Omental fat pad (tissue), 4 donors: Measurements from ENCODE around the gene BMPER. TPM values are rescaled to one million over a fixed set of nuclear protein-coding genes. Genes with fewer than 3 reads are reported as not detected.
A peak's percentile ranks its signal among the peaks of the same experiment; 100 is the strongest.

ENCODE experiments used
- ATAC-seq: fragments of 150-250 bp; one replicate; pipeline ENCODE4 v1.9.1; 2016; ENCODE audit warnings: mild to moderate bottlenecking, moderate library complexity; ENCODE audit not compliant: low FRiP score
- DNase-seq: peaks from one replicate; pipeline ENCODE4 v3.0.0-alpha.2; 2019; ENCODE audit warnings: low spot score
- CTCF ChIP-seq, 3 donors: fragments of 450-650 bp; IDR thresholded peaks; one replicate each; pipeline ENCODE4 v1.5.1; 2016 to 2017; ENCODE audit warnings: antibody characterized with exemption in 3 of 3, mild to moderate bottlenecking in 3 of 3, moderate library complexity in 2 of 3
- total RNA-seq, 4 donors: library from RNA; depleted of rRNA; stranded (reverse); fragments of >200 nt; gene quantifications; one replicate each; pipeline ENCODE4 v1.1.0, GENCODE V29; 2016

Gene BMPER
- total RNA-seq, 4 donors from 2014 or later, result 5.4 to 32.5 (median 16.6) TPM

- DNase-seq, result no peak
- ATAC-seq, result no peak
- TF ChIP-seq CTCF (IDR thresholded peaks at IDR 0.05), result no peak
Measured at GRCh38 chr7:33964417-33965182, 59.3 kb downstream of the BMPER start.

GRCh38 chr7:33965183-33965744 lies 59.9 kb downstream of the BMPER start:
- no peak for DNase-seq
- ATAC-seq, result peak; percentile 44
- TF ChIP-seq CTCF (IDR thresholded peaks at IDR 0.05), result no peak

- TF ChIP-seq CTCF (IDR thresholded peaks at IDR 0.05), result no peak
- ATAC-seq (no peak), DNase-seq (no peak)
Measured at GRCh38 chr7:33968591-33968990, 63.3 kb downstream of the BMPER start.

GRCh38 chr7:33970536-33970935 lies 65.2 kb downstream of the BMPER start:
- no peak for TF ChIP-seq CTCF (IDR thresholded peaks at IDR 0.05)
- ATAC-seq, result no peak
- DNase-seq, result no peak

- no peak for ATAC-seq
- no peak for TF ChIP-seq CTCF (IDR thresholded peaks at IDR 0.05)
- DNase-seq, result no peak
Measured at GRCh38 chr7:33971106-33971505, 65.8 kb downstream of the BMPER start.

GRCh38 chr7:33973231-33974015 lies 68.1 kb downstream of the BMPER start:
- ATAC-seq, result no peak
- no peak for TF ChIP-seq CTCF (IDR thresholded peaks at IDR 0.05)
- no peak for DNase-seq
